HCT116 (cell line): ENCODE measurements around the gene PTX3. TPM values are rescaled to one million over a fixed set of nuclear protein-coding genes. Genes with fewer than 3 reads are reported as not detected.

Experiments
- ATAC-seq: fragments of 200-7000 bp; cut with Tn5 transposase; 2 replicates; pipeline ENCODE4 v1.9.1; 2020; ENCODE audit warnings: mild to moderate bottlenecking, moderate library complexity
- BruUV-seq: library from RNA; stranded (reverse); fragments of 400-500 nt; replicated peaks from 2 replicates; lab custom pipeline; 2021; lab: Mats Ljungman, UMichigan
- CTCF ChIA-PET: fragments of 300-600 bp; sonication (Branson Sonifier 250); formaldehyde crosslinking; loops from one replicate; lab custom pipeline; 2021; ENCODE audit warnings: antibody characterized with exemption; lab: Charles Lee
- POLR2A ChIA-PET: fragments of 300-600, 350-600 bp; sonication (Branson Sonifier 250); formaldehyde crosslinking; loops from one replicate; lab custom pipeline; 2021; ENCODE audit warnings: antibody characterized with exemption; lab: Charles Lee
- RAD21 ChIA-PET, 2 experiments: fragments of 300-600 bp; sonication (Branson Sonifier 250); formaldehyde crosslinking; loops; one replicate each; lab custom pipeline; 2023; ENCODE audit warnings: low total read pairs in 2 of 2; ENCODE audit not compliant: uncharacterized antibody in 2 of 2, unreplicated experiment in 2 of 2, low non-redundant PET in 1 of 2; lab: Charles Lee
- DNase-seq: peaks from one replicate; pipeline ENCODE4 v3.0.0-alpha.2; 2010; ENCODE audit warnings: low read depth, low spot score
- H2AFZ ChIP-seq: fragments of 200-600 bp; shearing (Covaris generic), sonication (generic); 2 replicates; pipeline ENCODE4 v1.6.1; 2017; ENCODE audit warnings: low read depth, mixed run types, mixed read lengths, antibody characterized with exemption, low read length; ENCODE audit not compliant: poor library complexity, severe bottlenecking
- H3K27ac ChIP-seq: 2 replicates; pipeline ENCODE4 v1.5.1; 2012; ENCODE audit warnings: low read depth, low read length
- H3K27me3 ChIP-seq: fragments of 200-600 bp; sonication (generic); 2 replicates; pipeline ENCODE4 v1.6.1; 2016; ENCODE audit warnings: mixed run types, low read length, mixed read lengths; ENCODE audit not compliant: insufficient read depth
- H3K36me3 ChIP-seq, 2 experiments: fragments of 200-500 bp in 1 of 2; fragments of 200-600 bp in 1 of 2; sonication (Bioruptor generic) in 1 of 2; sonication (generic) in 1 of 2; 2 replicates each; pipeline versions ENCODE4 v1.5.1 to v1.6.1; 2014 to 2016; ENCODE audit warnings: low read length in 2 of 2, inconsistent platforms in 1 of 2, mixed read lengths in 1 of 2, mixed run types in 1 of 2; ENCODE audit not compliant: insufficient read depth in 2 of 2, control insufficient read depth in 1 of 2
- H3K4me1 ChIP-seq, 2 experiments: fragments of 200-600 bp in 1 of 2; sonication (generic) in 1 of 2; 2 replicates each; pipeline versions ENCODE4 v1.5.1 to v1.6.1; 2012 to 2017; ENCODE audit warnings: low read length in 2 of 2, inconsistent platforms in 1 of 2, mild to moderate bottlenecking in 1 of 2, mixed read lengths in 1 of 2, mixed run types in 1 of 2, moderate library complexity in 1 of 2; ENCODE audit not compliant: insufficient read depth in 2 of 2, control insufficient read depth in 1 of 2
- H3K4me2 ChIP-seq: fragments of 200-600 bp; sonication (generic); 2 replicates; pipeline ENCODE4 v1.6.1; 2017; ENCODE audit warnings: mixed run types, low read length, mixed read lengths
- H3K4me3 ChIP-seq, 2 experiments: fragments of 200-600 bp in 1 of 2; sonication (generic) in 1 of 2; replicated peaks in 1 of 2; 2 replicates each; pipeline ENCODE4 v1.5.1; 2011 to 2016; ENCODE audit warnings: low read length in 2 of 2, control low read depth in 1 of 2, low read depth in 1 of 2, mild to moderate bottlenecking in 1 of 2, mixed read lengths in 1 of 2, mixed run types in 1 of 2
- H3K79me2 ChIP-seq: fragments of 200-600 bp; sonication (generic); 2 replicates; pipeline ENCODE4 v1.6.1; 2017; ENCODE audit warnings: mild to moderate bottlenecking, mixed run types, low read length, moderate library complexity, mixed read lengths; ENCODE audit not compliant: insufficient read depth
- H3K9ac ChIP-seq: fragments of 200-600 bp; sonication (generic); 2 replicates; pipeline ENCODE4 v1.6.1; 2016; ENCODE audit warnings: low read length, mixed read lengths
- H3K9me2 ChIP-seq: fragments of 200-600 bp; sonication (generic), shearing (Covaris generic); 2 replicates; pipeline ENCODE4 v1.6.1; 2017; ENCODE audit warnings: mixed run types, mild to moderate bottlenecking, moderate library complexity; ENCODE audit not compliant: insufficient read depth
- H3K9me3 ChIP-seq, 2 experiments: fragments of 200-500 bp in 1 of 2; fragments of 200-600 bp in 1 of 2; sonication (Bioruptor generic) in 1 of 2; sonication (generic) in 1 of 2; 2 replicates each; pipeline ENCODE4 v1.6.1; 2014 to 2017; ENCODE audit warnings: low read length in 2 of 2, mixed read lengths in 2 of 2, inconsistent platforms in 1 of 2, low read depth in 1 of 2, mild to moderate bottlenecking in 1 of 2, mixed run types in 1 of 2, moderate library complexity in 1 of 2; ENCODE audit not compliant: control insufficient read depth in 1 of 2, insufficient read depth in 1 of 2
- H4K20me1 ChIP-seq: fragments of 200-600 bp; sonication (generic), shearing (Covaris generic); 2 replicates; pipeline ENCODE4 v1.6.1; 2017; ENCODE audit warnings: mixed run types, mild to moderate bottlenecking, moderate library complexity; ENCODE audit not compliant: insufficient read depth
- ATF3 ChIP-seq: IDR thresholded peaks from 2 replicates; pipeline ENCODE4 v1.6.1; 2012
- CBX3 ChIP-seq: IDR thresholded peaks from 2 replicates; pipeline ENCODE4 v1.6.1; 2012; ENCODE audit warnings: low read depth
- CEBPB ChIP-seq: IDR thresholded peaks from 2 replicates; pipeline ENCODE4 v1.6.1; 2012; ENCODE audit warnings: low read depth
- EZH2 ChIP-seq: fragments of 200-600 bp; sonication (generic); IDR thresholded peaks from 2 replicates; pipeline ENCODE4 v1.6.1; 2017; ENCODE audit warnings: antibody characterized with exemption, mixed run types
- EZH2phosphoT487 ChIP-seq: fragments of 200-600 bp; IDR thresholded peaks from 2 replicates; pipeline ENCODE4 v1.6.1; 2018; ENCODE audit warnings: antibody characterized with exemption, borderline replicate concordance
- POLR2A ChIP-seq: IDR thresholded peaks from 2 replicates; pipeline ENCODE4 v1.7.0; 2011; ENCODE audit warnings: borderline replicate concordance; ENCODE audit not compliant: insufficient read depth, insufficient read length; ENCODE audit errors: extremely low read depth
- POLR2AphosphoS5 ChIP-seq: IDR thresholded peaks from 2 replicates; pipeline ENCODE4 v1.6.1; 2011; ENCODE audit warnings: mild to moderate bottlenecking, low read depth, low read length, moderate library complexity
- RAD21 ChIP-seq: IDR thresholded peaks from 2 replicates; pipeline ENCODE4 v1.6.1; 2012; ENCODE audit warnings: low read depth, mild to moderate bottlenecking
- SIN3A ChIP-seq: IDR thresholded peaks from 2 replicates; pipeline ENCODE4 v1.6.1; 2012; ENCODE audit warnings: low read depth
- SP1 ChIP-seq: IDR thresholded peaks from 2 replicates; pipeline ENCODE4 v1.6.1; 2012; ENCODE audit warnings: low read depth
- SRF ChIP-seq: IDR thresholded peaks from 2 replicates; pipeline ENCODE4 v1.6.1; 2012; ENCODE audit warnings: low read depth
- TCF7L2 ChIP-seq: IDR thresholded peaks from 2 replicates; pipeline ENCODE4 v1.7.0; 2011; ENCODE audit warnings: borderline replicate concordance, inconsistent platforms; ENCODE audit not compliant: insufficient read depth, insufficient read length; ENCODE audit errors: extremely low read depth
- YY1 ChIP-seq: IDR thresholded peaks from 2 replicates; pipeline ENCODE4 v1.6.1; 2011; ENCODE audit warnings: low read length, low read depth, moderate library complexity, mild to moderate bottlenecking; ENCODE audit not compliant: insufficient replicate concordance; ENCODE audit errors: extremely low read depth
- ZBTB33 ChIP-seq: IDR thresholded peaks from 2 replicates; pipeline ENCODE4 v1.6.1; 2011; ENCODE audit warnings: mild to moderate bottlenecking, low read length, moderate library complexity; ENCODE audit not compliant: insufficient replicate concordance; ENCODE audit errors: extremely low read depth
- ZFX ChIP-seq: fragments of 450-650 bp; IDR thresholded peaks from 2 replicates; pipeline ENCODE4 v1.6.1; 2017
- ZNF274 ChIP-seq: fragments of 200-500 bp; sonication (Bioruptor generic); IDR thresholded peaks from 2 replicates; pipeline ENCODE4 v1.6.1; 2014; ENCODE audit warnings: mild to moderate bottlenecking, low read depth, low read length, inconsistent platforms
- intact Hi-C: fragments of 100-400 bp; cut with micrococcal nuclease; formaldehyde crosslinking; loops from 2 replicates; pipeline ENCODE4 v1.10.0; 2022
- total RNA-seq: library from RNA; stranded (reverse); gene quantifications from one replicate; pipeline ENCODE4 v1.2.1, GENCODE V29; 2021; ENCODE audit not compliant: unreplicated experiment
- TF ChIP-seq, protein P1 (sequence below): IDR thresholded peaks from 2 replicates; pipeline ENCODE4 v1.6.1; 2012; ENCODE audit warnings: low read depth
- TF ChIP-seq, protein P2 (sequence below): IDR thresholded peaks from 2 replicates; pipeline ENCODE4 v1.6.1; 2012
- TF ChIP-seq, protein P3 (sequence below), 3 experiments: fragments of 200-600 bp in 1 of 3; sonication (generic) in 1 of 3; IDR thresholded peaks in 2 of 3; conservative IDR thresholded peaks in 1 of 3; 2 replicates each; pipeline ENCODE4 v1.5.1; 2012 to 2017; ENCODE audit warnings: low read depth in 2 of 3, low read length in 2 of 3, antibody characterized with exemption in 1 of 3, borderline replicate concordance in 1 of 3, control low read depth in 1 of 3, mild to moderate bottlenecking in 1 of 3, mixed read lengths in 1 of 3, mixed run types in 1 of 3, moderate library complexity in 1 of 3; ENCODE audit not compliant: insufficient read depth in 1 of 3

PTX3 gene
- total RNA-seq, 1 experiment from 2014 or later = 0.37 TPM

- BruUV-seq = no TSS peak
- H4K20me1 ChIP-seq = no peaks in the 10 kb centered on the region
- no peak overlapping the region for H2AFZ ChIP-seq
- no peak overlapping the region for H3K4me3 ChIP-seq
- ChIA-PET RAD21 (no interaction called here), POLR2A (no interaction called here), CTCF (no interaction called here)
- no peak overlapping the region for H3K27ac ChIP-seq
- ATAC-seq (peak; percentile 40; the same call in 1 of the 2 replicates), DNase-seq (no peak)
- no peaks in the 10 kb centered on the region for H3K4me1 ChIP-seq
- H3K27me3 ChIP-seq = no peaks in the 10 kb centered on the region
- no peaks in the 10 kb centered on the region for H3K36me3 ChIP-seq
- no peak overlapping the region for H3K9ac ChIP-seq
- no peaks in the 10 kb centered on the region for H3K79me2 ChIP-seq
- TF ChIP-seq ATF3 (no peak), ZNF274 (no peak), EZH2phosphoT487 (no peak), RAD21 (no peak), CEBPB (no peak), CBX3 (no peak), POLR2A (no peak), ZFX (no peak), ZBTB33 (no peak), SIN3A (no peak), EZH2 (no peak), POLR2AphosphoS5 (no peak), SRF (no peak), YY1 (no peak), SP1 (no peak), TCF7L2 (no peak)
- TF ChIP-seq, protein P1, sequence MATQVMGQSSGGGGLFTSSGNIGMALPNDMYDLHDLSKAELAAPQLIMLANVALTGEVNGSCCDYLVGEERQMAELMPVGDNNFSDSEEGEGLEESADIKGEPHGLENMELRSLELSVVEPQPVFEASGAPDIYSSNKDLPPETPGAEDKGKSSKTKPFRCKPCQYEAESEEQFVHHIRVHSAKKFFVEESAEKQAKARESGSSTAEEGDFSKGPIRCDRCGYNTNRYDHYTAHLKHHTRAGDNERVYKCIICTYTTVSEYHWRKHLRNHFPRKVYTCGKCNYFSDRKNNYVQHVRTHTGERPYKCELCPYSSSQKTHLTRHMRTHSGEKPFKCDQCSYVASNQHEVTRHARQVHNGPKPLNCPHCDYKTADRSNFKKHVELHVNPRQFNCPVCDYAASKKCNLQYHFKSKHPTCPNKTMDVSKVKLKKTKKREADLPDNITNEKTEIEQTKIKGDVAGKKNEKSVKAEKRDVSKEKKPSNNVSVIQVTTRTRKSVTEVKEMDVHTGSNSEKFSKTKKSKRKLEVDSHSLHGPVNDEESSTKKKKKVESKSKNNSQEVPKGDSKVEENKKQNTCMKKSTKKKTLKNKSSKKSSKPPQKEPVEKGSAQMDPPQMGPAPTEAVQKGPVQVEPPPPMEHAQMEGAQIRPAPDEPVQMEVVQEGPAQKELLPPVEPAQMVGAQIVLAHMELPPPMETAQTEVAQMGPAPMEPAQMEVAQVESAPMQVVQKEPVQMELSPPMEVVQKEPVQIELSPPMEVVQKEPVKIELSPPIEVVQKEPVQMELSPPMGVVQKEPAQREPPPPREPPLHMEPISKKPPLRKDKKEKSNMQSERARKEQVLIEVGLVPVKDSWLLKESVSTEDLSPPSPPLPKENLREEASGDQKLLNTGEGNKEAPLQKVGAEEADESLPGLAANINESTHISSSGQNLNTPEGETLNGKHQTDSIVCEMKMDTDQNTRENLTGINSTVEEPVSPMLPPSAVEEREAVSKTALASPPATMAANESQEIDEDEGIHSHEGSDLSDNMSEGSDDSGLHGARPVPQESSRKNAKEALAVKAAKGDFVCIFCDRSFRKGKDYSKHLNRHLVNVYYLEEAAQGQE = no peak
- TF ChIP-seq, protein P2, sequence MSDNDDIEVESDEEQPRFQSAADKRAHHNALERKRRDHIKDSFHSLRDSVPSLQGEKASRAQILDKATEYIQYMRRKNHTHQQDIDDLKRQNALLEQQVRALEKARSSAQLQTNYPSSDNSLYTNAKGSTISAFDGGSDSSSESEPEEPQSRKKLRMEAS = no peak
- TF ChIP-seq, protein P3, sequence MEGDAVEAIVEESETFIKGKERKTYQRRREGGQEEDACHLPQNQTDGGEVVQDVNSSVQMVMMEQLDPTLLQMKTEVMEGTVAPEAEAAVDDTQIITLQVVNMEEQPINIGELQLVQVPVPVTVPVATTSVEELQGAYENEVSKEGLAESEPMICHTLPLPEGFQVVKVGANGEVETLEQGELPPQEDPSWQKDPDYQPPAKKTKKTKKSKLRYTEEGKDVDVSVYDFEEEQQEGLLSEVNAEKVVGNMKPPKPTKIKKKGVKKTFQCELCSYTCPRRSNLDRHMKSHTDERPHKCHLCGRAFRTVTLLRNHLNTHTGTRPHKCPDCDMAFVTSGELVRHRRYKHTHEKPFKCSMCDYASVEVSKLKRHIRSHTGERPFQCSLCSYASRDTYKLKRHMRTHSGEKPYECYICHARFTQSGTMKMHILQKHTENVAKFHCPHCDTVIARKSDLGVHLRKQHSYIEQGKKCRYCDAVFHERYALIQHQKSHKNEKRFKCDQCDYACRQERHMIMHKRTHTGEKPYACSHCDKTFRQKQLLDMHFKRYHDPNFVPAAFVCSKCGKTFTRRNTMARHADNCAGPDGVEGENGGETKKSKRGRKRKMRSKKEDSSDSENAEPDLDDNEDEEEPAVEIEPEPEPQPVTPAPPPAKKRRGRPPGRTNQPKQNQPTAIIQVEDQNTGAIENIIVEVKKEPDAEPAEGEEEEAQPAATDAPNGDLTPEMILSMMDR (IDR thresholded peaks at IDR 0.05 in 2 of 3, conservative IDR thresholded peaks at IDR 0.05 in 1 of 3; ENCODE audit: borderline replicate concordance in 1 of 3, insufficient read depth in 1 of 3, low read depth in 2 of 3, low read length in 2 of 3) = no peak
- TF ChIP-seq, all 23 proteins: peak for 0
- intact Hi-C loops = no loop called here
- Histone ChIP-seq H3K9me2 (no peaks in the 10 kb centered on the region), H3K9me3 (no peaks in the 10 kb centered on the region), H3K4me2 (no peak overlapping the region)
Observed at GRCh38 chr3:157475921-157476414, 39.3 kb downstream of the PTX3 start.
